LNCaP clone FGC (cell line): ENCODE results near the gene MAP3K8.

ENCODE experiments used
- DNase-seq: peaks from one replicate; pipeline ENCODE4 v3.0.0-alpha.2; 2011; ENCODE audit warnings: low read depth
- H3K4me3 ChIP-seq: 2 replicates; pipeline ENCODE4 v1.5.1; 2011; ENCODE audit warnings: mild to moderate bottlenecking, low read depth, low read length, control low read depth
- TF ChIP-seq, protein P1 (sequence below): IDR thresholded peaks from 2 replicates; pipeline ENCODE4 v1.5.1; 2012; ENCODE audit warnings: mild to moderate bottlenecking; ENCODE audit not compliant: control insufficient read depth, insufficient read depth; ENCODE audit errors: extremely low read depth

Gene MAP3K8

DNA sequence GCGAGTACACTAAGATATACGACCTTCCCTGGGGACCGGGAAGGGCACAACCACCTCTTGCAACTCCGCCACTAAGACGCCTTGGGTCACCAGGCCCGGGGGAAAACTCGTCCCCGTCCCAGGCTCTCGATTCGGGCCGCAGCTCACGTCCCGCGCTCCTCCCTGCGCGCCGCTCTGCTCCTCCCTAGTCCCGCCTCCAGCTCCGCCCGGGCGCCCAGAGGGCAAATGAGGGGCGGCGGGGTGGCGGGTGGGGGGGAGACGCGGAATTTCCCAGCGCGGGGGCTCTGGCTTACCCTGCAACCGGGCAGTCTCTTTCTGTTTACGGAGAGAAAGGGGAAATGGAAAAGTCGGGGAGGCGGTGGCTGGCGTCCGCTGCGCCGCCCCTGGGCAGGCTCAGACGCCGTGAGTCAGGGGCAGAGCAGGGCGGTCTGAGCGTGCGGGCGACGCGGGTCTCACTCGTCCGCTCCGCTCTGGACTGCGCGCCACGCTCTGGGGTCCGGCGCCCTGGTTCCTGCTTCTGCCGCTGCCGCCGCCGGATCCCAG, at the start of gene MAP3K8:
TSS of gene MAP3K8 (plus strand) at position 455 of the 543 bp plus-strand sequence. CDS start 4,755 bp downstream, outside the sequence.
- DNase-seq: no peak
- TF ChIP-seq, protein P1, sequence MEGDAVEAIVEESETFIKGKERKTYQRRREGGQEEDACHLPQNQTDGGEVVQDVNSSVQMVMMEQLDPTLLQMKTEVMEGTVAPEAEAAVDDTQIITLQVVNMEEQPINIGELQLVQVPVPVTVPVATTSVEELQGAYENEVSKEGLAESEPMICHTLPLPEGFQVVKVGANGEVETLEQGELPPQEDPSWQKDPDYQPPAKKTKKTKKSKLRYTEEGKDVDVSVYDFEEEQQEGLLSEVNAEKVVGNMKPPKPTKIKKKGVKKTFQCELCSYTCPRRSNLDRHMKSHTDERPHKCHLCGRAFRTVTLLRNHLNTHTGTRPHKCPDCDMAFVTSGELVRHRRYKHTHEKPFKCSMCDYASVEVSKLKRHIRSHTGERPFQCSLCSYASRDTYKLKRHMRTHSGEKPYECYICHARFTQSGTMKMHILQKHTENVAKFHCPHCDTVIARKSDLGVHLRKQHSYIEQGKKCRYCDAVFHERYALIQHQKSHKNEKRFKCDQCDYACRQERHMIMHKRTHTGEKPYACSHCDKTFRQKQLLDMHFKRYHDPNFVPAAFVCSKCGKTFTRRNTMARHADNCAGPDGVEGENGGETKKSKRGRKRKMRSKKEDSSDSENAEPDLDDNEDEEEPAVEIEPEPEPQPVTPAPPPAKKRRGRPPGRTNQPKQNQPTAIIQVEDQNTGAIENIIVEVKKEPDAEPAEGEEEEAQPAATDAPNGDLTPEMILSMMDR: no peak
- H3K4me3 ChIP-seq: peak within 1 kb of the TSS; percentile 88

DNA sequence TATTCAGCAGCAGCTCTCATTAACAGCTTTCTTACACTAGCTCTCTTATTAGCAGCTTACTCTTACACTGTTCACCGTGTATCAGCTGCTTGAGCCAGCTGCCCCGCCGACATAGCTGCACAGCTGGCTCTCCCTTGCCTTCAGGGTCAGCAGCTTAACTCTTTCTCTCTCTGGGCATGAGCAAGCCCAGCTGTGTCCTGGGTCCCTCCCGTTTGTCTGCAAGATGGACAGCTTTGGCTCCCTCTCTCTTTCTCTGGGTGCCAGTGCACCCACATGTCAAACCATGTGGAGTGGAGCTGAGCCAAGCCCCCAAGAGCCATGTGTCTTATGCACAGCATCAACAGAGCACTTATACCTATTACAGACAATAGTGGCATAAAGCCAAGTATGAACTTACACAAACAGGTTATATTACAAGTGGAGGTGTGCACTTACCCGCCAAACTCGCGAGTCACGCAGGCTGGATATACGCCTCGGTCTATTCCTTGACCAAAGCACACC, 49.2 kb upstream of the MAP3K8 start:
- no peak for DNase-seq
- TF ChIP-seq, protein P1: peak; percentile 33; the same call in 1 of the 2 replicates
- no peak overlapping the region for H3K4me3 ChIP-seq

DNA sequence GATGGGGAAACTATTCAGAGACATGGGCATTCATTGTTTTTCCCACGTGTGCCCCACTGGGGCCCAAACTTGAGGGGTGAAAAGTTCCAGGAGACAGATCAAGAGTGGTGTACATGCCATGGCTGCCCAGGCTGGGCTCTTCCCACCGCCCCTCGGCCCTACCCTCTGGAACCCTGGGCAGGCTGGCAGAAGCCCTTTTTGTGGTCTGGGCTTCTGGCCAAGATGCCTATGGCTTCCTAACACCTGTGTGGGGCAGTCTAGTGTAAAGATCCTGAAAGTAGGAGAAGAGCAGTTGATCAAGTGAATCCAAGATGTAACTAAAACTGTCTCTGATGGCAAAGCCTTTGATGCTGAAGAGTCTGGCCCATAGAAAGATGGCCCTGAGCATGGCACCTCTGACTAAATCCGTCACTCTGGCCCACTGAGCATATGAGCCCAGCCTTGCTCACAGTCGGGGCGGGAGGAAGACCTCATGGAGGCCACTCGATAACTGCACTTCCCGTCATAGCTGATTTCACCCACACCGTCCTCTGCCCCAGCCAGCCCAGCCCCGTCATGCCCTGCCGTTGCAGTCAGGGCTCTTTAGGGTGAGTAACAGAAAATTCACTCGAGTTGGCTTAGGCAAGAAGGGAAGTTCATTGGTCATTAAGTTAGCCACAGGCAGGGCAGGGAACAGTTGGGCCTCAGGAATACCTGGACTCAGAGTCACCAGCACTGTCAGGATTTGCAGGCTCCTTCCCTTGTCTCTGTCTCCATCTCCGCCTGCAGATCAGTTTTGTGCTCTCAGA, 47.0 kb upstream of the MAP3K8 start:
- H3K4me3 ChIP-seq: no peak overlapping the region
- TF ChIP-seq, protein P1: no peak
- no peak for DNase-seq

DNA sequence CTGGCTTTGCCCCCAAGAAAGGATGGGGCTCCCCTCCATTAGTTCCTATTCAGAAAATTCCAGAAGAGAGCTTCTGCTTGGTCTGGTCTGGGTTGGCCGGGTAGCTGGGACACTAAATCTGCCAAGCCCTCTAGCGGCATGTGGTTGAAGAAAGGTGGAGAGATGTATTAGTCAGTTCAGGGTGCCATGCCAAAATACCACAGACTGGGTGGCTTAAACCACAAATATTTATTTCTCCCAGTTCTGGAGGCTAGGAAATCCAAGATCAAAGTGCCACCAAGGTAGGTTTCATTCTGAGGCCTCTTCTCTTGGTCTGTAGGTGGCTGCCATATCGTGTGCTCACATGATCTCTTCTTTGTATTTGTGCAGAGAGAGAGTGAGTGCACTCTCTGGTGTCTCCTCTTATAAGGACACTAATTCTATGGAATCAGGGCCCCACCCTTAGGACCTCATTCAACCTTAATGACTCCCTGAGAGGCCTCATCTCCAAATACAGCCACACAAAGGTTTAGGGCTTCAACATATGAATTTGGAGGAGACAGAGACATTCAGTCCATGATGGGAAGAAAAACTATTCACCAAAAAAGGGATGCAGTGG, 46.2 kb upstream of the MAP3K8 start:
- TF ChIP-seq, protein P1: no peak
- no peak overlapping the region for H3K4me3 ChIP-seq
- no peak for DNase-seq

DNA sequence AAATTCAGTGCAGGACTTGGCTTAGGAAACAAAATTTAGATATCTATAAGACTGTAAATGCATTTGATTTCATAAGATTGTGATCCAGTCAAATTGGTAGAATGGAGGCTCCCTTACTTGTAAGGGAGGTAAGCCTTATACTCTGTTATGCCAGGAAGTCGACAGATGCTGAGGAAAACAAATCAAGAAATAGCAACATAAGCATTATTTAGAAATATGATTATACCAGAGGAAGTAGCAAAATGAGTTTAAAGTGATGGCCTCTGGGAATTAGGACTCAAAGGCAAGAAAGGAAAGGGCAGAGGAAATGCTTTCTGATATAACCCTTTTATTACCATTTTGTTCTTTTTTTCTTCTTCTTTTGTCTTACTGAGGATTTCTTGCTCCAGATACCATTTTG, 44.4 kb upstream of the MAP3K8 start:
- DNase-seq: no peak
- H3K4me3 ChIP-seq: no peak overlapping the region
- TF ChIP-seq, protein P1: no peak

DNA sequence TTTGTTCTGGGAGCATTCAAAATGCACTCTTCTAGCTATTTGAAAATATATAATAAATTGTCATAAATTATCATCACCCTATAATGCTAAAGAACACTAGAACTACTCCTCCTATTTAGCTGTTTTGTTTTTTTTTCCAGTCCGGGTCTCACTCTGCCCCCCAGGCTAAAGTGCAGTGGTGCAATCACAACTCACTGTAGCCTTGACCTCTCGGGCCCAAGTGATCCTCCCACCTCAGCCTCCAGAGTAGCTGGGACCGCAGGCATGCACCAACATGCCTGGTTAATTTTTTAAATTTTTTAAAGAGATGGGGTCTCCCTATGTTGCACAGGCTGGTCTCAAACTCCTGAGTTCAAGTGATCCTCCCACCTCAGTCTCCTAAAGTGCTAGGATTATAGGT, 43.8 kb upstream of the MAP3K8 start:
- no peak overlapping the region for H3K4me3 ChIP-seq
- TF ChIP-seq, protein P1: no peak
- no peak for DNase-seq
